SU-DHL-6 (cell line): Measurements from ENCODE around the gene GART.

Source experiments
- EZH2phosphoT487 ChIP-seq: fragments of 200-600 bp; sonication (generic), shearing (Covaris generic); conservative IDR thresholded peaks from 2 replicates; pipeline ENCODE4 v1.6.1; 2018; ENCODE audit warnings: mild to moderate bottlenecking, antibody characterized with exemption, low read length, moderate library complexity, mixed read lengths
- TF ChIP-seq, protein P1 (sequence below): fragments of 200-600 bp; sonication (generic); IDR thresholded peaks from one replicate; pipeline ENCODE4 v1.5.1; 2017; ENCODE audit warnings: antibody characterized with exemption, mild to moderate bottlenecking, low read length, moderate library complexity; ENCODE audit not compliant: insufficient read depth, poor library complexity, severe bottlenecking

DNA sequence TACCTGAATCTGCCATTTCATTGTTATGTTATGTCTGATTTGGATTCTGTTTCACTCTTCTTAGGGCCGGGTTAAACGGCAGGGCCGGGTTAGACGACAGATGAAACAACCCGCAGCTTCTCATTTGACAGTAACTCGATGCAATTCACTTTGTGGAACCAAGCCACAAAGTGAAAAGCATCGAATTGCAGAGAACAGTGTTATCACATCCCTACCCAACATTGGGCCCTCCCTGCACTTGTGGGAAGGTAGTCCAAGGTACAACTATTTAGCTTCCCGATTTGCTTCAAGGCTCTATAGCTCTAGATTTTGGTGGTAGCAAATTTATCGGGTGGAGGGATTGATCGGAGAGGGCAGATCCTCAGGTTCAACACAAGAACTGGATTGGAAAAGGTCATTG lies 17.9 kb upstream of the GART start:
- TF ChIP-seq, protein P1, sequence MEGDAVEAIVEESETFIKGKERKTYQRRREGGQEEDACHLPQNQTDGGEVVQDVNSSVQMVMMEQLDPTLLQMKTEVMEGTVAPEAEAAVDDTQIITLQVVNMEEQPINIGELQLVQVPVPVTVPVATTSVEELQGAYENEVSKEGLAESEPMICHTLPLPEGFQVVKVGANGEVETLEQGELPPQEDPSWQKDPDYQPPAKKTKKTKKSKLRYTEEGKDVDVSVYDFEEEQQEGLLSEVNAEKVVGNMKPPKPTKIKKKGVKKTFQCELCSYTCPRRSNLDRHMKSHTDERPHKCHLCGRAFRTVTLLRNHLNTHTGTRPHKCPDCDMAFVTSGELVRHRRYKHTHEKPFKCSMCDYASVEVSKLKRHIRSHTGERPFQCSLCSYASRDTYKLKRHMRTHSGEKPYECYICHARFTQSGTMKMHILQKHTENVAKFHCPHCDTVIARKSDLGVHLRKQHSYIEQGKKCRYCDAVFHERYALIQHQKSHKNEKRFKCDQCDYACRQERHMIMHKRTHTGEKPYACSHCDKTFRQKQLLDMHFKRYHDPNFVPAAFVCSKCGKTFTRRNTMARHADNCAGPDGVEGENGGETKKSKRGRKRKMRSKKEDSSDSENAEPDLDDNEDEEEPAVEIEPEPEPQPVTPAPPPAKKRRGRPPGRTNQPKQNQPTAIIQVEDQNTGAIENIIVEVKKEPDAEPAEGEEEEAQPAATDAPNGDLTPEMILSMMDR: no peak
- TF ChIP-seq EZH2phosphoT487: no peak
